HUDEP-2 (cell line): ENCODE results near the gene FXYD3.
A peak's percentile ranks its signal among the peaks of the same experiment; 100 is the strongest.
"Not testable (repeated sequence)": the region's sequence is repeated elsewhere in the genome, so short reads cannot be mapped to it uniquely, and the experiment has no call there.

Experiments used
- DNase-seq, 76 experiments: peaks; one replicate each; lab custom pipeline; 2025; ENCODE audit not compliant: unreplicated experiment in 76 of 76; lab: John Stamatoyannopoulos, UW

Gene FXYD3

DNA sequence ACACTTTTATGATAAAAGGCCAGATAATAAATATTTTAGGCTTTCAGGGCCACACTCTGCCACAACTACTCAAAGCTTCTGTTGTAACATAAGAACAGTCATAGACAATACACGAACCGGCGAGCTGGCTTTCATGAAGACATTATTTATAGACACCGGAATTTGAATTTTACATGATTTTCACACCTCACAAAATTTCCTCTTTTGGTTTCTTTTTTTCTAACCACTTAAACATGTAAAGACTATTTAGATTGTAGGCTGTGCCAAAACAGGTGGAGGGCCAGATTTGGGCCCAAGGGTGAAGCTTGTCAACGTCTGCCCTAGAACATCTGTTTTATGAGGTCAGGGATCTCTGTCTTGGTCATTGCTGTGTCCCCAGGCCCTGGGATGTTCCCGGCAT is 29.7 kb upstream of the FXYD3 start:
- no peak for DNase-seq

DNA sequence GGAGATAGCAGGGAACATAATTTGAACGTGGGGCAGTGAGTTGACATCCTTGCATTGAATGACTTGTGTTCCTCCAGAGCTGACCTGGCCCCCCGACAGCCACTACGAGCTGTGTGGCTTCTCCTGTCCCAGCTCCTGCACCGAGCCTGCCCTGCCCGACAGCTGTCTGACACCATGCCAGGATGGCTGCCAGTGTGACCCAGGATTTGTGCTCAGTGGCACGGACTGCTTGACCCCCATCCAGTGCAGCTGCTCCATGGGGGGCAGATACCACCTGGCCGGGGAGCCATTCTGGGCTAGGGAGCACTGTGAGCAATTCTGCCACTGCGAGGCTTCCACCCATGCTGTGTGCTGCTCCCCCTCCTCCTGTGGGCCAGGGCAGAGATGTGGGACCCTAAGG is 29.2 kb upstream of the FXYD3 start:
- DNase-seq, result no peak

DNA sequence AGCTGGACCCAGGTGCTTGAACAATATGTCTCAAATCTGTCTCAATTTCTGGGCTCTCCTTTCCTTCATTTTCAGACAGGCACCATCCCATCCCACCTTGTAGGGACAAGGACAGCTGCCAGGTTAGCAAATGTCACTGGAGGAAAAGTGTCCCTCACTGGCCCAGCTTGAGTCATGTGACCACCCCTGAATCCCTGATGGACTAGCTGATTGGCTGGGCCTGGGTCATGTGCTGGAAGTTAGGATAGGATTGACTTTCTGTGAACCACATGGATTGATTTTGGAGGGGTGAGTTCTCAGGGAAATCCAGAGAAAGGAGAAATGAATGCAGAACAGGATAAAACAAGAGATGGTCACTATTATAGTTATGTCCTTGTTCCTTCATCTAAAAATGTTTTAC is 28.2 kb upstream of the FXYD3 start:
- no peak for DNase-seq

DNA sequence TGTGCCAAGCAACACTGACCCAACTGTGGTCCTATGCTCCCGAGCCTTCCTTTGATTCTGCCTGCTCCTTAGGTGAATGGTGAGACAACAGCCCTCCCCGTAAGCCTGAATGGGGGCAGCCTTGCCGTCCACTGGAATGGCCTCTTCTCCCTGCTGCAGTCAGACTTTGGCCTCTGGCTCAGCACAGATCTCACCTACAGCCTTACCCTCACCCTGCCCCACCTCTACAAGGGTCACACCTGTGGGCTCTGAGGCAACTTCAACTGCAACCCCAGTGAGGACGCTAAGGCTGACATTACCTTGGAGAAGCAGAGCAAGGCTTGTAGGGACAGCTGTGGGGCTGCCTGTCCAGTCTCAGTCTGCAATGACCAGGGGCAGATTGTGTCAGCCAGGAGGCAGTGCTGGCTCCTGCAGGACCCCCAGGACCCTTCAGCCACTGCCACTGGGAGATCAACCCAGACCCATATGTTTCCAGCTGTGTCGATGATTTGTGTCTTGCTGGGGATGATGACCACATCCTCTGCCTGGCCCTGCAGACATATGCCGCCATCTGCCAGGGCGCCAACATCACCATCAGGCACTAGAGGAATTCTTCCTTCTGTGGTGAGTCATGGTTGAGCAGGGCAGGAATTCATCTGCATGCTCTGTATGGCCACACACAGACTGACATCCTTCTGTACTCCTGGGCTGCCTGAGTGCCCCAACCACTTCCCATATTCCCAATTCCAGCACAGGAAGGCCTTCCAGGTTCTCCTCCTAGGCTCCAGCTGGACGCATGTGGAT is 27.3 kb upstream of the FXYD3 start:
- no peak for DNase-seq

DNA sequence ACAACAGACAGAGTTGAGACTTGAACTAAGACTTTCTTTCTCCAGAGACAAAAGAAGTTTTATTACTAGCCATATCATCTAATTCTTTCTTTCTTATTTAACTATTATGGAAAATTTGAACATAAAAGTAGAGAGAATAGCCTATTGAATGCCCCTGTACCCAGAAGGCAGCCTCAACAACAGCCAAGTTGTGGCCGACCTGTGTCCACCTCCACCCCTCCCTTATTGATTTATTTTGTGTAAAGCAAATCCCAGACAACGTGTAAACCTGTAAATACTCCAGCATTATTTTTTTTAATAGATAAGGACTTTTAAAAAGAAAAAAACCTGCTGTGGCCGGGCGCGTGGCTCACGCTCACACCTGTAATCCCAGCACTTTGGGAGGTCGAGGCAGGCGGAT is 26.1 kb upstream of the FXYD3 start:
- DNase-seq, result no peak

DNA sequence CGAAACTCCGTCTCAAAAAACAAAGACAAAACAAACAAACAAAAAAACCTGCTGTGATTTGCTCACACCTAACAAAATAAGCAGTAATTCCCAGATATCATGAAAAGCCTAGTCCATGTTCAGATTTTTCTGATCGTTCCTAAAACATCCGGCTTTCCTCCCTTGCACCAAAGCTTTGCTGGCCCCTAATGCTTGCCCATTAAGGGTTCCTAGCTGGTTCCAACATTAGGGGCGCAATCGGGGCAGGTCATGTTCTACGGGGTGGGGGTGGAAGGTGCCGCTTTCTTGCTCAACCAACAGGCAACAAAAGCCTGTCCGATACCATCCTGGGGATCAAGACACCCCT is 25.5 kb upstream of the FXYD3 start:
- no peak for DNase-seq

DNA sequence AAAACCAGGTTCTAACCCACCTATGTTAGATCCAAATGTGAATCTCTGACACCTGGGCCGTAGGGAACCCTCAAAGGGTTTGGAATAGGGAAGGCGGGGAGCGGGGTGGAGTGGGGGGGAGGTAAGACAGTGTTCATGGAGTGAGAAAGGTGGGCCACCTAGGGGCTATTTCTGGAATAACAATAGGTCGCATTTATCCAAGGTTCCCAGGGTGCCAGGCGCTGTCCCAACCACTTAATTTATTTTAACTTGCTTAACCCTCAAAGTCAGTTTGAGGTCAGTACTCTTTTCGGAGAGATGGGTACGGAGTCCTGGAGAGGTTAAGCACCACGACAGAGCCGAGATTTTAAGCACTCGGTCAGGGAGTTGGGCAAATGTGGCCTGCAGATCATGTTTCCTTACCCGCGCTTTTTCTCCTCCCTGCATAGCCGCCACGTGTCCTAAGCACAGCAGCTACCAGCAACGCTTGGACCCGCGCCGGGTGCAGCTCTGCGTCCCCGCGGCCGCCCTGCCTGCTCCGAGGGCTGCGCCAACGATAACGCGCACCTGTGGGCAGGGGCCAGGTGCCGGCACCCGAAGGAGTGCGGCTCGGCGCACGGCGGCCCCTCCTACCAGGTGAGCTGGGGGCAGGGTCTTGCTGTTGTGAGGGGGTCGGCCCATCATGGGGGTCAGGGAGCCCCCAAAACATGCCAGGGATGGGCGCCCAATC is 25.0 kb upstream of the FXYD3 start:
- DNase-seq, result peak in 55 of 76 experiments; percentile 8 to 75 (median 46)

DNA sequence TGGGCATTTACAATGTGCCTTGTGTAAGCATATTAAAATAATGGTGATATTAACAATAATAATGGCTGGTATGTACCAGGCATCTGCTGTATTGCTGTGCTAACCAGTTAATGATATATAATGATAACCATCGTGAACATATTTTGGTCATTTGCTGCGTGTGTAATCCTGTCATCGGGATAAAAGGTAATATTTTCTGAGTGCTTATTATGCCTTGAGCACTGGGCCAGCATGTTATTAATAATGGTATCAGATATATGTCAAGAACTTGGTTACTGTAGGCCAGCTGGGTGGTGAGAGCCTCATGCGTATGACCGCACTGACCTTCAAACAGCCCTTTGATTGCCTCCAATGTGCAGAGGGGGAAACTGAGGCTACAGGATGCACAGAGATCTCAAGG is 22.2 kb upstream of the FXYD3 start:
- DNase-seq, result no peak

DNA sequence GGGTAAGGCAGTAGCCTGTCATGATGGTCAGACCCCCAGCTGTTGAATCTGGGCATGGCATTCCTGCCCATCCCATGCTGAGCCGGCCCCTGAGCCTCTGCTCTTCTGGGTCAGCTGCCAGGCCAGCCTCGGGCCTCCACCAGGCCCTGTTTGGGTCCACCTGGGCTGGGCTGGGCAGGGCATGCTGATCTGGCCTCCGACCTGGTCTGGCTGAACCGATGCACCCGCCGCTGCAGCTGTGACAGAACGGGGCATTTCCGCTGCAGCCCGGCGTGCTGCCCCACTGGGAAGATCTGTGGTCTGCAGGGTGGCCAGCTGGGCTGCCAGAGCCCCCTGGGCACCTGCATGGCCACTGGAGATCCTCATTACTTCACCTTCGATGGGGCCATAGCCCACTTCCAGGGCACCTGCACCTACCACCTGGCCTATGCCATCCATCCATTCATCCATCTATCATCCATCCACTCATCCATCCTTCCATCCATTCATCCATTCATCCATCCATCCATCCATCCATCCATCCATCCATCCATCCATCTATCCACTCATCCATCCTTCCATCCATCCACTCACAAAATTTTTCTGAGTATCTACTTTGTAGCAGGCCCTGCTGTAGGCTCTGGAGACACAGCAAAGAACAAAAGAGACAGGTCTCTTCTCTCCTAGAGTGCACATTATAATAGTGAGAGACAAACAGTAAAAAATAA is 21.5 kb upstream of the FXYD3 start:
- DNase-seq, result no peak

DNA sequence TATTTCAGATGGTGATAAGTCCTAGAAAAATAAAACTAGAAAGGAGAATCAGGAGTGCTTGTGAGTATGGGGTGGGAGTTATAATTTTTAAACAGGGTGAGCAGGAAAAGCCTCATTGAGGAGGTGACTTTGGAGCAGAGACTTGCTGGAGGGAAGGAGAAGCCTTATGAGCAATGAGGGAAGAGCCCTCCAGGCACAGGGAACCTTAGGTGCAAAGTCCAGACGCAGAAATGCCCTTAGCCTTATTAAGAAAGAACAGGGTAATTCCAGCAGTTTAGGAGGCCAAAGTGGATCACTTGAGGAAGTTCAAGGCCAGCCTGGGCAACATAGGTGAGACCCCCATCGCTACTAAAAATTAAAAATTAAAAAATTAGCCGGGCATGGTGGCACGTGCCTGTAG is 21.0 kb upstream of the FXYD3 start:
- DNase-seq, result no peak

DNA sequence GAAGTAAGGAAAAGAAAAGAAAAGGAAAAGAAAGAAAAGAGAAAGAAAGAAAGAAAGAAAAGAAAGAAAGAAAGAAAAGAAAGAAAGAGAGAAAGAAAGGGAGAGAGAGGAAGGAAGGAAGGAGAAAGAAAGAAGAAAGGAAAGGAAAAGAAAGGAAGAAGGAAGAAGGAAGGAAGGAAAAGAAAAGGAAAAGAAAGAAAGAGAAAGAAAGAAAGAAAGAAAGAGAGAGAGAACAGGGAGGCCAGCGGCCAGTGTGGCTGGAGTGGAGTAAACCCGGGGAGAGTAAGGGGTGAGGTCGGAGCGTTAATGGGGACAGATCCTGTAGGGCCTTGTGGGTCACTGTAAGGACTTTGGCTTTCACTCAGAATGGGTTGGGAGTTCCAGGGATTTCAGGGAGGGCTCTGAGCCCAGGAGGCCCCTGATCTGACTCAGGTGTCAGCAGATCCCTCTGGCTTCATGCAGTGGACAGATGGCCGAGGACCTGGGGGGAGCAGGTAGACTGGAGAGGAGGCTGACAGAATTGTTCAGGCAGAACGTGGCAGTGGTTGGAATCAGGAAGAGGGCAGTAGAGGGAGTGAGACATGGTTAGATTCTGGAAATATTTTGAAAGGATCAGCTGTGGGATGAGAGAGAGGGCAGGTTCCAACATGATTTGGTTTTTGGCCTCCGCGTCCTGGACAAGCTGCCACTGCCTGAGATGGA is 19.8 kb upstream of the FXYD3 start:
- DNase-seq, result no peak

DNA sequence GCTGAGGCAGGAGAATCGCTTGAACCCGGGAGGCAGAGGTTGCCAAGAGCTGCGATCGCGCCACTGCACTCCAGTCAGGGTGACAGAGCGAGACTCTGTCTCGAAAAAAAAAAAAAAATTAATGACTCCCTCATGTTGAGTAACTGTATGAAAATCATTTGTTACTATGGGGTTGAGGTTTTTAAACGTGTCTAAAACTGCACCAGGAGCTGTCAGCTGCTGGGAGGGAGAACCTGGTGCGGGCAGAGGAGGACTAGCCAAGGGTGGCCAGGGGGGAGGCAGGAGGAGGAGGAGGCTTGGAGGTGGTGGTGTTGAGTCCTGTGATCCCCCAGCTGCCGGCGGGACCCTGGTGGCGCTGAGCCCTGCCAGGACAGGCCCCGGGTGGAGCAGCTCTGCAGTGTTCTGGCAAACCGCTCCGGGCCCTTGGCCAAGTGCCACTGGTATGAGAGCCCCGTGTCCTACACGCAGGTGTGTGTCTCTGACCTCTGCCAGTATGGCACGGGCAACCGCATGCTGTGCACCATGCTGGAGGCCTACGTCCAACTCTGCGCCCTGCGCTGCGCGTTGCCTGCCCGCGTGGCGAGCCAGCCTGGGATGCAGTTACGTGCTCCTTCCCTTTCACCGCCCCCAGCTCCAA is 17.1 kb upstream of the FXYD3 start:
- peak in 12 of 76 experiments; percentile 9 to 35 (median 20) for DNase-seq

DNA sequence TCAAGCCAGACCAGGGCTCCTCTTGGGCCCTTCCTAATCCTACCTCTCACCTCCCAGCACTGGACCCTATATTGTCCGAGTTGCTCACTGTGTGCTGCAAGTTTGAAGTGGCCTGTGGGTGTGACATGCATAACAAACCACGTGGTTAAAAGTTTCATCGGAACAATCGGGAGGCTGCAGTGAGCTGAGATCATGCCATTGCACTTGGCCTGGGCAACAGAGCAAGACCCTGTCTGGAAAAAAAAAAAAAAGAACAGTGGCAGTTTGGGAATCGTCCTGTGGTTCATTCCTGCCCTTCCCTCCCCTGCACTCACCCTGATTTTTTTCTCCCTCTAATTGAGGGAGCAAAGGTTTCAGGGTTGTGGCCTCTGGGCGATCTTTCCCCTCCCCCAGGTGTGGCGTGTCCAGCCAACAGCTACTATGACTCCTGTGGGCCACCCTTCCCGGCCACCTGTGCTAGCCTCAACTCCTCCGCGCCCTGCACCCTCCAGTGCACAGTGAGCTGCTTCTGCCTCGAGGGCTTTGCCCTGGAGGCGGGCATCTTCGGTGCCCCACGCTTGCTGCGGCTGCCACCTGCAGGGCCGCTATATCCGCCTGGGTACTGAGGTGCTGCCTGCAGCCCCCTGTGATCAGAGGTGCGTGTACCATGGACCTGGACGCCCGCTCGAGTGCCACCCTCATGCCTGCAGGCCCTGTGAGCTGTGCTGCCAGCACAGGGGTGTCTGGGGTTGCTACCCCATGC is 16.3 kb upstream of the FXYD3 start:
- DNase-seq, result no peak

DNA sequence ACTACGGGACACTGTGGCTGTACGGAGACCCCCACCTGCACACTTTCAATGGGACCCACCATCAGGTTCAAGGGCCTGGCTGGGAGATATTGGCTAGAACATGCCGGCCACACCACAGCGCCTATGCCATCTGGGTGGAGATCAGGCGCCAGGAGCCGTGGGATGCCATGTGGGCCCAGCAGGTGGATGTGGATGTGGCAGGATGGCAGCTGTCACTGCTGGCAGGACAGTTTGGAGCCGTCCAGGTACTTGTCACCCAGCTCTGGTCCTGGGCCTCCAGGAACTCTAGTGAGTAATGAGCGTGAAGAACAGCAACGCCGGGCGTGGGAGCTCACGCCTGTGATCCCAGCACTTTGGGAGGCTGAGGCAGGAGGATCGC is 15.7 kb upstream of the FXYD3 start:
- no peak for DNase-seq

DNA sequence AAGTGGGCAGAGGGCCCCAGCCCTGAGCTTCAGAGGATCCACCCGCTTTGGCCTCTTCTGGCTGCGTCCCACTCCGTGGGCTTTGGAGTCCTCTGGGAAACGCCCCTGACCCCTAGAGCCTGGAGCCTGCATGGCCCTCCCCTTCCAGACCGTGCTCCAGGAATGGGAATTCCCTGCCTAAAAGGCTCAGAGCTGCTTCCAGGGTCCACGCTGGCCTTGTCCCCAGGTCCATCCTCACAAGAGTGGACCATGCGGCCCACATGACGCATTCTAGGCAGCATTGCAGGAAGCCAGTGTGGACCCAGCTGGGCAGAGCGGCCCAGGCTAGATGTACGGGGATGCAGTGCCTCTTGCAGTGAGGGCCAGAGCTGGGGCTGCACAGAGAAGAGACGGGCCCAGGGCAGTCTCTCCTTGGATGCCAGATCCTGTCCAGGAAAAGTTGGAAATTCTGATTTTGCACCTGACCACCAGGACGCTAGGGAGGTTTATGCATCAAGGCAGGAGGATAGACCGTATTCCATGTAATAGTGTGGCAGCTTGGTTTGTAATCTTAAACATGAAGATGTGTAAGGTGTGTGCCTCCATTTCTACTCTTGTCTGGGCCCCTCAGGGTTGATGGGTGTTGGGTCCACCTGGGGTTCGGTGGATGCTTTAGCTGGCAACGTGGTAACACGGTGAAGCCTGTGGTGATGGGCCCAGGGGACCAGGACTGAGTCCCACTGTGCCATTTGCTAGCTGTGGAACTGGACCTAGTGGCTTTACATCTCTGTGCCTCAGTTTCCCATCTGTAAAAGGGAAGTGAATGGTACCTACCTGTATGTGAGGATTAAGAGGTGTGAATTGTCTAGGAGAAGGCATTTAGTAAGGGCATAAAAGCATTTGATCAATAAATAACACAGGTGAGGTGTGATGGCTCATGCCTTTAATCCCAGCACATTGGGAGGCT is 14.8 kb upstream of the FXYD3 start:
- no peak for DNase-seq

DNA sequence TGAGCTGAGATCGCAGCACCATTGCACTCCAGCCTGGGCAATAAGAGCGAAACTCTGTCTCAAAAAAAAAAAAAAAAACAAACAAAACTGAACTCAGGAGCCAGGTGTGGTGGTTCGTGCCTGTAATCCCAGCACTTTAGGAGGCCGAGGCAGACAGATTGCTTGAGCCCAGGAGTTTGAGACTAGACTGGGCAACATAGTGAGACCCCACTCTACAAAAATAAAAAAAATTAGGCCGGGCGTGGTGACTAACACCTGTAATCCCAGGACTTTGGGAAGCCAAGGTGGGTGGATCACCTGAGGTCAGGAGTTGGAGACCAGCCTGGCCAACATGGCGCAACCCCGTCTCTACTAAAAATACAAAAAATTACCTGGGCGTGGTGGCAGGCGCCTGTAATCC is 13.7 kb upstream of the FXYD3 start:
- DNase-seq, result not testable (repeated sequence)

DNA sequence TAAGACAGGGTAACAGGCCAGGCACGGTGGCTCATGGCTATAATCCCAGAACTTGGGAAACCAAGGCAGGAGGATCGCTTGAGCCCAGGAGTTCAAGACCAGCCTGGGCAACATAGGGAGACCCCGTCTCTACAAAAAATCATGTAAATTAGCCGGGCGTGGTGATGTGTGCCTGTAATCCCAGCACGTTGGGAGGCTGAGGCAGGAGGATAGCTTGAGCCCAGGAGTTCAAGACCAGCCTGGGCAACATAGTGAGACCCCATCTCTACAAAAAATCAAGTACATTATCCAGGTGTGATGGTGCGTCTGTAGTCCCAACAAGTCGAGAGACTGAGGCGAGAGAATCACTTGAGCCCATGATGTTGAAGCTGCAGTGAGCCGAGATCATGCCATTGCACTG is 12.0 kb upstream of the FXYD3 start:
- not testable (repeated sequence) for DNase-seq

DNA sequence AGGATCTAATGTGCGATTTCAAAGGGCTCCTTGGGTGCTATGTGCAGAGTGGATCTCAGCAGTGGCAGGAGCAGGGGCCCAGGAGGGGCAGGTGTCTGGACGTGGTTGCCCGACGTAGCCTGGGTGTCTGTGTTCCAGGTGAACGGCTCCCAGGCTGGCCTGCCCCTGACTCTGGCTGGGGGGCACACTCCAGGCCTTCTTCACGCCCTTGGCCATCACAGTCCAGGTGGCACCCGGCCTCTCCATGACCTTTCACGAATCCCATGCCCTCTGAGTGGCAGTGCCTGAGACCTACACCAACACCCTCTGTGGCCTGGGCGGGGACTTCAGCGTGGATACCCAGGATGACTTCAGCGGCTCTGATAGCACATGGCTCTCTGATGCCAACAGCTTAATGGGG is 11.3 kb upstream of the FXYD3 start:
- no peak for DNase-seq

DNA sequence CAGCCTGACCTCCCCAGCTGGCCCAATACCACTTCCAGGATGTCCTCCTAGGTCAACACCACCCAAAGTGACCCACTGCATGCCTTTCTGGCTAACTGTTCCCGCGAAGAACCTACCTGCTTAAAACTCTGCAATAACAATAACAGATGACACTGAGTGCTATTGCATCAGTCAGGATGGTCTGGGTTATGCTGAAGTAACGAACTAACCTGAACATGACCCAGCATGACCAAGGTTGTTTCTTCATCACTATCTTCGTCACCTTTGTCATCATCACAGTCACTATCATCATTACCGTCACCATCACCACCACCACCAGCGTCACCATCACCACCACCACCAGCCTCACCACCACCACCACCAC is 10.6 kb upstream of the FXYD3 start:
- no peak for DNase-seq
